GM23248 (cell line): ENCODE measurements around the gene ASCL2. TPM values are rescaled to one million over a fixed set of nuclear protein-coding genes. Genes with fewer than 3 reads are reported as not detected.

Experiments used
- DNase-seq: peaks from one replicate; pipeline ENCODE4 v3.0.0-alpha.2; 2015
- H2AFZ ChIP-seq: fragments of 200-600 bp; sonication (generic); 2 replicates; pipeline ENCODE4 v1.6.1; 2016; ENCODE audit warnings: antibody characterized with exemption
- H3F3A ChIP-seq: fragments of 200-600 bp; sonication (generic); 2 replicates; pipeline ENCODE4 v1.6.1; 2016; ENCODE audit warnings: mild to moderate bottlenecking, antibody characterized with exemption, mixed run types; ENCODE audit not compliant: insufficient read depth
- H3K27ac ChIP-seq: fragments of 200-600 bp; sonication (generic); 2 replicates; pipeline ENCODE4 v1.5.1; 2016; ENCODE audit warnings: mild to moderate bottlenecking
- H3K27me3 ChIP-seq: fragments of 200-600 bp; sonication (generic); replicated peaks from 2 replicates; pipeline ENCODE4 v1.6.1; 2016; ENCODE audit warnings: mild to moderate bottlenecking; ENCODE audit not compliant: insufficient read depth
- H3K36me3 ChIP-seq: fragments of 200-600 bp; sonication (generic); 2 replicates; pipeline ENCODE4 v1.6.1; 2016; ENCODE audit warnings: low read depth, mild to moderate bottlenecking
- H3K4me1 ChIP-seq: fragments of 200-600 bp; sonication (generic); 2 replicates; pipeline ENCODE4 v1.6.1; 2016; ENCODE audit warnings: mild to moderate bottlenecking; ENCODE audit not compliant: insufficient read depth
- H3K4me2 ChIP-seq: fragments of 200-600 bp; sonication (generic); one replicate; pipeline ENCODE4 v1.6.1; 2016; ENCODE audit warnings: mild to moderate bottlenecking; ENCODE audit not compliant: unreplicated experiment
- H3K4me3 ChIP-seq: fragments of 200-600 bp; sonication (generic); 2 replicates; pipeline ENCODE4 v1.5.1; 2016; ENCODE audit warnings: mild to moderate bottlenecking
- H3K79me2 ChIP-seq: fragments of 200-600 bp; sonication (generic); 2 replicates; pipeline ENCODE4 v1.6.1; 2016; ENCODE audit warnings: mild to moderate bottlenecking; ENCODE audit not compliant: insufficient read depth
- H3K9ac ChIP-seq: fragments of 200-600 bp; sonication (generic); 2 replicates; pipeline ENCODE4 v1.6.1; 2016; ENCODE audit warnings: mild to moderate bottlenecking
- H3K9me2 ChIP-seq: fragments of 200-600 bp; sonication (generic); 2 replicates; pipeline ENCODE4 v1.6.1; 2016; ENCODE audit warnings: mixed run types, mild to moderate bottlenecking, moderate library complexity; ENCODE audit not compliant: insufficient read depth
- H3K9me3 ChIP-seq: fragments of 200-600 bp; sonication (generic); one replicate; pipeline ENCODE4 v1.6.1; 2017; ENCODE audit warnings: low read depth
- H4K20me1 ChIP-seq: fragments of 200-600 bp; sonication (generic); 2 replicates; pipeline ENCODE4 v1.6.0; 2016; ENCODE audit not compliant: insufficient read depth
- EZH2 ChIP-seq: fragments of 200-600 bp; sonication (generic); IDR thresholded peaks from 2 replicates; pipeline ENCODE4 v1.6.1; 2018; ENCODE audit warnings: antibody characterized with exemption, mild to moderate bottlenecking; ENCODE audit not compliant: insufficient read depth, poor library complexity, severe bottlenecking
- EZH2phosphoT487 ChIP-seq: fragments of 200-600 bp; sonication (generic); IDR thresholded peaks from 2 replicates; pipeline ENCODE4 v1.6.1; 2018; ENCODE audit warnings: antibody characterized with exemption, moderate library complexity, mild to moderate bottlenecking, low read depth; ENCODE audit not compliant: insufficient read depth
- WGBS, 2 experiments: methylation state at CpG; one replicate each; pipeline ENCODE4 v1.1.6; 2015 to 2017; ENCODE audit warnings: low lambda C conversion rate in 2 of 2, low coverage in 1 of 2; ENCODE audit errors: missing lambda C conversion rate in 2 of 2; 5-methylcytosine and 5-hydroxymethylcytosine counted together
- in situ Hi-C: fragments of 300-500 bp; cut with MboI; formaldehyde crosslinking; loops from 2 replicates; pipeline ENCODE4 v1.15.0; 2020
- polyA plus RNA-seq: library from polyadenylated mRNA; unstranded; fragments of >200 nt; fragmentation: Nextera tagmentation; extraction: Ambion mirVana; gene quantifications from 2 replicates; pipeline ENCODE4 v1.2.1, GENCODE V29; 2016
- total RNA-seq: library from RNA; depleted of rRNA; stranded (reverse); fragments of >200 nt; shearing (Covaris generic); gene quantifications from 2 replicates; pipeline ENCODE4 v1.2.3, GENCODE V29; 2014

Gene ASCL2
- total and polyA plus RNA-seq, 2 experiments from 2014 or later, result not detected

DNA sequence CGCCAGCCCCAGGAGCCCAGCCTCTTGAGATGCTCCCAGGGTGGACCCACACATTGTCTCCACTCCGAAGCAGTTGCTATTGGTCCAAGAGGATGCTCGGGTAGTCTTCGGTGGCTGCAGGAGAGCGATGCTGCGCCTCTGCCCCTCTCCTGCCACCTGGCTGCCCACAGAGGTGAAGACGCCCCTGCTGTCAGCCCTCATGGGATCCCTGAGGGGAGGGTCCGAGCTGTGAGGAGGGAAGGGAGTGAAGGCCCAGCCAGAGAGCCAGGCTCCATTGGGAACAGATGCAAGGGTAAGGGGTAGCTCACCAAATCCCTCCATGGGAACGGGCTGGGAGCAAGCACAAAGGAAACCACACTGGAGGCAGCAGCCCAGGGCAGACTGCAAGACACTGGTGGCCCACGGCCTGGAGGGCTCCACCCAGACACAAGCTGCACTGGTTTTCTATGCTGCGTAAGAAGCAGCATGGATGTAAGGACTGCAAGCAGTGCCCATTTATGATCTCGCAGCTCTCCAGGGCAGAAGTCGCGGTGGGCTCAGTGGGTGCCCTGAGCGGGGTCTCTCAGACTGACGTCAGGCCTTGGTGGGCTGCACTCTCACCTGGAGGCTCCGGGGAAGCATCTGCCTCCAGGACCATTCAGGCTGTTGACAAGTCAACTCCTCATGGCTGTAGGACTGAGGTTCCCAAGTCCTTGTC is 47.1 kb upstream of the ASCL2 start:
- no peak overlapping the region for H3K4me2 ChIP-seq
- no peaks in the 10 kb centered on the region for H3K36me3 ChIP-seq
- in situ Hi-C loops, result loop anchor here (10.0 to 25.0 kb wide), 2 partner anchors 57 to 570 kb away; partner anchors contain the start of genes CD81 and CDKN1C
- no peaks in the 10 kb centered on the region for H3K79me2 ChIP-seq
- H3K9ac ChIP-seq, result no peak overlapping the region
- H3K4me3 ChIP-seq, result no peak overlapping the region
- peaks cover 9% of the 10 kb centered on the region for H3K4me1 ChIP-seq
- H3K9me3 ChIP-seq, result no peaks in the 10 kb centered on the region
- no peak for DNase-seq
- no peak overlapping the region for H3K27ac ChIP-seq
- H2AFZ ChIP-seq, result no peak overlapping the region
- H3K9me2 ChIP-seq, result no peaks in the 10 kb centered on the region
- H3F3A ChIP-seq, result no peaks in the 10 kb centered on the region
- no peaks in the 10 kb centered on the region for H4K20me1 ChIP-seq
- TF ChIP-seq EZH2phosphoT487 (no peak), EZH2 (no peak)
- no peaks in the 10 kb centered on the region for H3K27me3 ChIP-seq
- WGBS, 2 experiments, result 86 to 90% methylated on average over 17 of the region's 17 CpGs

DNA sequence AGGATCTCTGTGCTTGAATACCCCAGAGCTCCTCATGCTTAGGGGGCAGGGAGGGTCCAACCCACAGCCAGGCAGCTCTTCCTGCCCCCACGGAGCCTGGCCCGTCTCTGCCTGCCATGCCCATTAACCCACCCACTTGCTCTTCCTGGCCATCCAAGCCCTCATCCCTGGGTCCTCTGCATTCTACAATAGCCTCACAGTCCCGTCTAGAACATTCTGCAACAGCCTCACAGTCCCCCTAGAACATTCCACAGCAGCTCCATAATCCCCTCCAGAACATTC is 46.5 kb upstream of the ASCL2 start:
- no peak overlapping the region for H3K4me3 ChIP-seq
- H2AFZ ChIP-seq, result no peak overlapping the region
- H3K9me3 ChIP-seq, result no peaks in the 10 kb centered on the region
- no peak overlapping the region for H3K27ac ChIP-seq
- no peaks in the 10 kb centered on the region for H3K27me3 ChIP-seq
- H3K4me2 ChIP-seq, result no peak overlapping the region
- in situ Hi-C loops, result loop anchor here (10.0 to 25.0 kb wide), 2 partner anchors 58 to 570 kb away; partner anchors contain the start of genes CD81 and CDKN1C
- H3F3A ChIP-seq, result no peaks in the 10 kb centered on the region
- no peaks in the 10 kb centered on the region for H3K79me2 ChIP-seq
- H3K9me2 ChIP-seq, result no peaks in the 10 kb centered on the region
- H3K9ac ChIP-seq, result no peak overlapping the region
- H4K20me1 ChIP-seq, result no peaks in the 10 kb centered on the region
- WGBS, 2 experiments, result 69 to 82% methylated on average over 3 of the region's 3 CpGs
- H3K4me1 ChIP-seq, result peaks cover 15% of the 10 kb centered on the region
- no peaks in the 10 kb centered on the region for H3K36me3 ChIP-seq
- no peak for DNase-seq
- no peak for TF ChIP-seq EZH2
- TF ChIP-seq EZH2phosphoT487, result no peak

DNA sequence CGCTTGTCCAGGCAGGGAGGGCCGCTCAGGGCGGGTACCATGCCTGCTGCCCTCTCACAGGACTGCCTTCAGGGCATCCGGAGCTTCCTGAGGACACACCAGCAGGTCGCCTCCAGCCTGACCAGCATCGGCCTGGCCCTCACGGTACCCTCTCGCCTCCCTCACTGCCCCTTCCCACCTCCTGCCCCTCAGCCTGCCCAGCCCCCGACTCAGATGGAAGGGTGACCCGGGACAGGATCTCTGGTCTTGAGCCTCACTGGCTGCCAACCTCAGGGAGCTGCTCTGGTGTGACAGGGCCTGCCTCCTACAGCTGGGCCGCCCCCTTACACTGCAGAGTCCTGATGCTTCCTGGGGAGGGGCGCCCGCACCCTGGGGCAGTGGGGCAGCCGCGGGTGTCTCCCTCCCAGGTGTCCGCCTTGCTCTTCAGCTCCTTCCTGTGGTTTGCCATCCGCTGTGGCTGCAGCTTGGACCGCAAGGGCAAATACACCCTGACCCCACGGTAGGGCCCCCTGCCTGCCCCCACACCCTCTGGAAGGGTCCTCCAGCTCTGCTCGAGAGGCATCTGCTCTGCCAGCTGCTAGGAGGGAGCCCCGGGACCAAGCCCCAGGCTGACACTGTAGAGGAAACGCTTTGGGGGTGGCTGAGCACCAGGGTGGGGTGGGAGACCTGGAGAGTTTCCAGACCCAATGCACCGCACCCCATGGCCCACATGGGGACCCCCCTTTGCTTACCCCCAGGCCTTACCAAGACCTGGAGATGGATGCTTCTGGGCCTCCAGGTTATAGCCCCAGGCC is 46.0 kb upstream of the ASCL2 start:
- no peak for DNase-seq
- no peaks in the 10 kb centered on the region for H3K79me2 ChIP-seq
- H3F3A ChIP-seq, result no peaks in the 10 kb centered on the region
- no peak overlapping the region for H3K27ac ChIP-seq
- H3K9me3 ChIP-seq, result no peaks in the 10 kb centered on the region
- TF ChIP-seq EZH2, result no peak
- TF ChIP-seq EZH2phosphoT487, result no peak
- H2AFZ ChIP-seq, result no peak overlapping the region
- no peaks in the 10 kb centered on the region for H3K36me3 ChIP-seq
- H3K4me1 ChIP-seq, result peaks cover 17% of the 10 kb centered on the region
- H3K27me3 ChIP-seq, result no peaks in the 10 kb centered on the region
- in situ Hi-C loops, result loop anchor here (10.0 to 25.0 kb wide), 2 partner anchors 58 to 571 kb away; partner anchors contain the start of genes CD81 and CDKN1C
- H3K4me3 ChIP-seq, result no peak overlapping the region
- no peak overlapping the region for H3K4me2 ChIP-seq
- no peaks in the 10 kb centered on the region for H3K9me2 ChIP-seq
- H3K9ac ChIP-seq, result no peak overlapping the region
- 90% methylated on average over 10 to 21 of the region's 23 CpGs for WGBS, 2 experiments
- no peaks in the 10 kb centered on the region for H4K20me1 ChIP-seq

DNA sequence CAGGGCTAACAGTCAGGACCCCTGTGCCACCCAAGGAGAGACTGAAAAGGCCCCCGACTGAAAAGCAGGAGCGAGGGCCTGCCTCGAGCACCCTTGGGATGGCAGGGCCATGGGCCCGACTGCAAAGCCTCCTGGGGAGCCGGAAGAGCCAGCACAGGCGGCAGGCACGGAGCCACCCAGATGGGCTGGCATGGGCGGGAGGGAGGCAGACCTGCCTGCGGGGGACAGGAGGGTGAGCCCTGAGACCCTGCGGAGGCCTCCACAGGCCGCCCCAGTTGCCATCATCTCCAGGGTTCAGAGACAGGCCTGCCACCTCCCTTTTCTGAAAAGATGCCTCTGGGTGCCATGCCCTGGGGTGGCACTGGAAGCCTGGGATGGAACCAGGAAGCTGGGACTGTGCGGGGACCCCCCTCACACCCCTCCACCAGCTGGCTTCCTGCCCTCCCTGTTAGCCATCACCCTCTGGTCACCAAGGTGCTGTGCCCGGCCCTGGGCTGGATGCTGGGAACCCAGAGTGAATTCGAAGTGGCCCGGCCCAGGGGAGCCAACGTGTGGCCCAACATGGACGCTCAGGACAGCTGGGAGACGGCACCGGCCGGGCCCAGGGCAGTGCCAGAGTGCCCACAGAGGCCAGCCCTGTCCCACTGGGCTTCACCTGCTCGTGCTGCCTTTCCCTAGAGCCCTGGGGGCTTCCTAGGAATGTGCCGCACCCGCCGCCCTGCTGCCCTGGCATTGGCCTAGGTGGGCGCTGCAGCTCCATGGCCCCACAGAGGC is 45.2 kb upstream of the ASCL2 start:
- no peaks in the 10 kb centered on the region for H3K36me3 ChIP-seq
- H3K4me1 ChIP-seq, result peaks cover 17% of the 10 kb centered on the region
- H2AFZ ChIP-seq, result peak overlapping the region; percentile 63
- DNase-seq, result no peak
- no peaks in the 10 kb centered on the region for H3K9me3 ChIP-seq
- H3K9ac ChIP-seq, result no peak overlapping the region
- H3K27me3 ChIP-seq, result no peaks in the 10 kb centered on the region
- no peaks in the 10 kb centered on the region for H3K9me2 ChIP-seq
- H3K79me2 ChIP-seq, result no peaks in the 10 kb centered on the region
- no peak overlapping the region for H3K4me2 ChIP-seq
- H3K4me3 ChIP-seq, result no peak overlapping the region
- in situ Hi-C loops, result loop anchor here (10.0 to 25.0 kb wide), 2 partner anchors 59 to 572 kb away; partner anchors contain the start of genes CD81 and CDKN1C
- TF ChIP-seq EZH2phosphoT487, result no peak
- TF ChIP-seq EZH2, result no peak
- H3K27ac ChIP-seq, result no peak overlapping the region
- no peaks in the 10 kb centered on the region for H4K20me1 ChIP-seq
- 67 to 84% methylated on average over 15 to 25 of the region's 25 CpGs for WGBS, 2 experiments
- no peaks in the 10 kb centered on the region for H3F3A ChIP-seq
